Inflammatory macrophage (primary cell): ENCODE data around the gene INSYN2B.
A peak's percentile ranks its signal among the peaks of the same experiment; 100 is the strongest.

Source experiments
- DNase-seq, 2 donors: peaks; one replicate each; pipeline ENCODE4 v3.0.0-alpha.2; 2020 to 2022

The INSYN2B gene

DNA sequence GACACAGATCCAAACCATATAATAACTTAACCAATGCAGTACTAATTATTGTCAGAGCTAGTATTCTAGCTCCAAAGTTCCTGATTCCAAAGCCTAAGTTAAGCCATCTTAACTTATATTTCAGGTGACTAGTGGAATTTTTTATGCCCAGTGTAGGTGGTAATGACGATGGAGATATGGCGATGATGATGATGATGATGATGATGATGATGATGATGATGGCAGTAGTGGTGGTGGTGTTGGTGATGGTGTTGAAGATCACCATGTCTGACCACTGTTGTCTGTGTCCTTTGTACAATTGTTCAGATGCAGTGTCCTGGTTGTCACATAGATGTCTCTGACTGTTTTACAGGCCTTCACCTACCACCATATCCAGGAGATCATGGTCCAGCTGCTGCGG, 139.9 kb downstream of the INSYN2B start:
- no peak for DNase-seq

- no peak for DNase-seq
These were observed 141.6 kb downstream of the INSYN2B start for GRCh38 chr5:169838688-169839087.

- no peak for DNase-seq
These were observed 142.6 kb downstream of the INSYN2B start for GRCh38 chr5:169837686-169838085.

- DNase-seq: no peak
These were observed 143.3 kb downstream of the INSYN2B start for GRCh38 chr5:169836835-169837536.

GRCh38 chr5:169834540-169834939, 145.8 kb downstream of the INSYN2B start:
- DNase-seq: peak; percentile 47 to 53

- peak in 1 of 2 donors; percentile 46 for DNase-seq
These were observed 146.5 kb downstream of the INSYN2B start for GRCh38 chr5:169833681-169834292.

DNA sequence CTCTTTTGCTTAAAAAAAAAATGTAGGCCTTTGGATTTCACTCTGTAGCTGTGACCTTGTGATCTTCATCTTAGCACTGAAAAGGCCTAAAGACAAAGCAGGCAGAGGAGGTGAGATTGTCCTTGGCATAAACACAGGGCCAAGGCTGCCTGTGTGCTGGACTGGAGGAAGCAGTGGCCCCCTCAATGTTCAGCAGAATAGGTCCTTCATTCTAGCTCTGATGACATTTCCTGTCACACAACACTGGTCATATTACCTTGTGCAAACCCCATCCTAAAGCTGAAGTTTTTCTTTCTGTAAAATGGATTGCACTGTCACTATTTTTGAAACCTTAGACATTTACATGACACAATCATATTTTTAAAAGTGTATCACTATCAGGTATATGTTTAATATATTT, 147.4 kb downstream of the INSYN2B start:
- DNase-seq: peak in 1 of 2 donors; percentile 16

- DNase-seq: peak in 1 of 2 donors; percentile 21
These were observed 148.0 kb downstream of the INSYN2B start for GRCh38 chr5:169832304-169832703.

DNA sequence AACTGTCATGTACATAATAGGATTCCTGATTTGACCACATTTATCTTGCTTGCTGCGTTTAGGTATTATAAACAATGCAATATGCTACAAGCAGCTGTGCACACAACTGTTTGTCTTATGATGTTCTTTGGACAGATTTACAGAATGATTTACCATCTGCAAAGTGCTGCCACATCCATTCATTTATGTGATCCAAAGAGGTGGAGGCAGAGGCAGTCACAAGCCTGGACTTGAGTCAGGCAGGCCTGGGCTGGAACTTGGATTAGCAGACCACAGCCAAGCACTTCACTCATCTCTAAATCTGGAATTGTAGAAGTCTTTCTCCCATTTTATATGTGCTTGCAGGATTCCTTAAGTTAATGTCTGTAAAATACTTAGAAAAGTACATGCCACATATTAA, 149.0 kb downstream of the INSYN2B start:
- no peak for DNase-seq

DNA sequence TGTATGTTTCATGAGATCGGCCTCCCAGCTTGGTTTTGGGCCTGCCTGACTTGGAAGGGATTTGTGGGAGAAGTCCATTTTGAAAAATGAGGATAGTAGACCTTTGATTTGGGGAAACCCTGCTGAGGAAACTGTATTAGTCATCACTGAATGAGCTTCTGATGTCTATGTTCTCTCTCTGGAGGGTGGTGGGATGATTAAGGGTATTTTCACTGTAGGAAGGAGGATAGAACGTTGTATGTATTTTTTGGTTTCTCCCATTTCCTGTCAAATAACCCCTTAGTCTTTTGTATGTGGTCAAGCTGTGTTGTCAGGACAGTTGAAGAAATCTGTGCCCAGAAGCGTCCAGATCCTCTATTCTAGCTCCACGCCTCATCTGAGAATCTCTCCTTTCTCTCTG, 151.9 kb downstream of the INSYN2B start:
- DNase-seq: no peak

GRCh38 chr5:169827769-169828168, 152.5 kb downstream of the INSYN2B start:
- DNase-seq: no peak

- DNase-seq: no peak
These were observed 153.7 kb downstream of the INSYN2B start for GRCh38 chr5:169826618-169827017.

DNA sequence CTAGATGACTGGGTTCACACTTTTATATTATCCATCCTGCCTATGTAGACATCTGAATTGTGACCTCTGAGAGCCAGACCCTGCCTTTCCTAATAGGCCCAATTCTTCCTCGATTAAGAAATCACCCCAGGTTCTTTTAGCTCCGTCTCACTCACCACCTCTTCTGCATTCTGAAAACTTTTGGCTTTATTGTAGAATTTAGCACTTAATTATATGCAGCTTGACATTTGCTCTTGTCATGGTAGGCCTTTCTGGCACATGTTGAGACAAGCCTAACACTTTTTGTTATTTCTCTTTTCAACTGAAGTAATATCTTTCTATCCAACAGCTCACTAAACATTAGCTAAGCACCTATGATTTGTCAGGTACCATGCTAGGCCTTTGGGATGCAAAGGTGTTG, 163.3 kb downstream of the INSYN2B start:
- DNase-seq: no peak

DNA sequence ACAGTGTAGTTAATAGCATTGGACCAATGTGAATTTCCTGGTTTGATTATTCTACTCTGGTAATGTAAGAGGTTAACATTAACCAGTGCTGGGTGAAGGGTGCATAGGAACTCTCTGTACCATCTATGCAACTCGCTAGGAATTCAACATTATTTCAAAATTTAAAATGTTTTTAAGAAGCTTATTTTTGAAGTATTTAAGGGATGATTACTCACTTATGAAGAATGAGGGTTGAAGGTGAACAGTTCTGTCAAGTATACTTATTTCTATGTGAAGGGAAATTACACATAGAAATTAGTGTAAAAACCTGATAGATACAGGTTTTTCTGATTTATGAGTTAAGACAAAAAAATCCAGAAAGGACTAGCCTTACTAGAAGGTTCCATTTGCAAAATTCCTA, 165.8 kb downstream of the INSYN2B start:
- DNase-seq: no peak
